Heart right ventricle (tissue), 16 donors: ENCODE measurements around the gene NTHL1. TPM values are rescaled to one million over a fixed set of nuclear protein-coding genes. Genes with fewer than 3 reads are reported as not detected.
"Not testable (repeated sequence)": the region's sequence is repeated elsewhere in the genome, so short reads cannot be mapped to it uniquely, and the experiment has no call there.

ENCODE experiments used
- ATAC-seq, 8 donors: fragments of 200-7000 bp; cut with Tn5 transposase; one replicate each; pipeline ENCODE4 v1.9.1; 2020; ENCODE audit warnings: mild to moderate bottlenecking in 8 of 8, moderate library complexity in 8 of 8, moderate number of reproducible peaks in 1 of 8
- DNase-seq, 2 donors: peaks; one replicate each; pipeline ENCODE4 v3.0.0-alpha.2; 2020
- H3K27ac ChIP-seq, 10 donors: fragments of 200-600 bp; sonication (generic) in 2 of 10; one replicate each; pipeline versions ENCODE4 v1.5.0 to v1.8.0; 2020 to 2022; ENCODE audit warnings: mild to moderate bottlenecking in 3 of 10
- H3K27me3 ChIP-seq, 7 donors: fragments of 200-600 bp; one replicate each; pipeline ENCODE4 v1.8.0; 2021 to 2022; ENCODE audit warnings: mild to moderate bottlenecking in 2 of 7
- H3K36me3 ChIP-seq, 9 donors: fragments of 200-600 bp; sonication (generic) in 1 of 9; one replicate each; pipeline versions ENCODE4 v1.5.0 to v1.8.0; 2020 to 2022; ENCODE audit warnings: mild to moderate bottlenecking in 2 of 9
- H3K4me1 ChIP-seq, 9 donors: fragments of 200-600 bp; sonication (generic) in 1 of 9; one replicate each; pipeline versions ENCODE4 v1.5.0 to v1.8.0; 2020 to 2022; ENCODE audit warnings: mild to moderate bottlenecking in 4 of 9
- H3K4me3 ChIP-seq, 10 donors: fragments of 200-600 bp; sonication (generic) in 2 of 10; one replicate each; pipeline versions ENCODE4 v1.5.0 to v1.8.0; 2020 to 2022; ENCODE audit warnings: mild to moderate bottlenecking in 7 of 10, moderate library complexity in 2 of 10
- H3K9me3 ChIP-seq, 11 donors: fragments of 200-600 bp in 10 of 11; sonication (generic) in 2 of 11; one replicate each; pipeline versions ENCODE4 v1.5.0 to v1.8.0; 2013 to 2022; ENCODE audit warnings: mild to moderate bottlenecking in 2 of 11, control low read depth in 1 of 11, moderate library complexity in 1 of 11
- CTCF ChIP-seq, 9 donors: fragments of 200-600 bp; sonication (generic) in 2 of 9; IDR thresholded peaks; one replicate each; pipeline versions ENCODE4 v1.5.0 to v1.8.0; 2021 to 2022; ENCODE audit warnings: antibody characterized with exemption in 9 of 9, mild to moderate bottlenecking in 5 of 9, moderate library complexity in 1 of 9
- WGBS, 2 donors: extraction: QIAGEN DNeasy Blood & Tissue Kit; methylation state at CpG; one replicate each; pipeline ENCODE4 v1.1.7; 2013; ENCODE audit warnings: inconsistent platforms in 1 of 2; 5-methylcytosine and 5-hydroxymethylcytosine counted together
- intact Hi-C, 10 donors: fragments of 100-400 bp; cut with DNase I; formaldehyde crosslinking; loops; one replicate each; pipeline versions ENCODE4 v1.11.1 to v1.14.2; 2022
- polyA plus RNA-seq, 2 donors: library from polyadenylated mRNA; stranded (reverse); fragments of 200-250 nt; gene quantifications; one replicate each; pipeline ENCODE4 v1.2.3, GENCODE V29; 2013
- total RNA-seq, 10 donors: library from RNA; stranded (reverse); fragmentation: NEBNext Ultra II Directional in 3 of 10; extraction: Animal tissue kit (Norgen Biotek cat#: 25700) in 3 of 10; gene quantifications; one replicate each; pipeline versions ENCODE4 v1.2.1 to v1.2.4, GENCODE V29; 2021 to 2023
- donor health status: Arrhythmogenic right ventricular cardiomyopathy.
- donor health status: ischemic (EF 13 %, LVEDD 7.1; RV severe dilation, severe dysfunction).
- donor health status: healthy with polysubstance abuse.
- donor health status: DM: no; HTN: yes; CAD: no.
- donor health status: DM: no; HTN: no; CAD: no.
- donor health status: ischemic (EF 25% LVEDD 6.9; RV normal size, moderate dysfunction).
- donor health status: ischemic (EF 25% LVEDD 5.7; RV mildly dilated, moderate dysfunction).
- donor health status: healthy.
- donor health status: DM: yes; HTN: yes; CAD: no.
- donor health status: Ischemic cardiomyopathy.
- donor health status: ischemic (EF 35%, LVEDD 5.7; RV mildly dilated, moderate dysfunction).
- donor health status: nonischemic (EF 11% LVEDD 7.7; RV severe dilation, severe dysfunction).
- donor health status: DM: yes; HTN: yes; CAD: no.
- donor health status: PGD.
- donor health status: ischemic (EF 29% LVEDD 5.4; RV normal size, mild dysfunction).
- donor health status: nonischemic (EF 23%, LVEDD 6.1; RV moderate dilation, normal function).

NTHL1 gene
- total and polyA plus RNA-seq, 12 donors: 9.8 to 51.9 (median 13.9) TPM

GRCh38 chr16:2035431-2036199 lies 12.0 kb downstream of the NTHL1 start:
- intact Hi-C loops: loop anchor here in 1 of 10 donors (10.0 kb wide), 1 partner anchor 491 kb away; no protein-coding TSS in a partner anchor
- H3K4me1 ChIP-seq: peaks cover 46 to 95% (median 86%) of the 10 kb centered on the region in 9 donors
- TF ChIP-seq CTCF (IDR thresholded peaks at IDR 0.05): no peak
- H3K9me3 ChIP-seq: no peaks in the 10 kb centered on the region
- 45 to 53% methylated on average over 32 to 34 of the region's 34 CpGs for WGBS, 2 donors
- no peaks in the 10 kb centered on the region for H3K27me3 ChIP-seq
- peak overlapping the region; percentile 83 to 96 (median 93) for H3K27ac ChIP-seq
- H3K36me3 ChIP-seq: peaks cover 0 to 59% (median 15%) of the 10 kb centered on the region in 9 donors
- DNase-seq (peak in 1 of 2 donors; percentile 74), ATAC-seq (peak in 2 of 8 donors; percentile 1)
- peak overlapping the region; percentile 43 to 78 (median 61) for H3K4me3 ChIP-seq

- Histone ChIP-seq H3K27ac (peak overlapping the region; percentile 83 to 96 (median 93)), H3K4me3 (peak overlapping the region; percentile 43 to 78 (median 61)), H3K27me3 (no peaks in the 10 kb centered on the region), H3K9me3 (no peaks in the 10 kb centered on the region), H3K36me3 (peaks cover 0 to 66% (median 15%) of the 10 kb centered on the region in 9 donors), H3K4me1 (peaks cover 41 to 95% (median 81%) of the 10 kb centered on the region in 9 donors)
- intact Hi-C loops: loop anchor here in 1 of 10 donors (10.0 kb wide), 1 partner anchor 490 kb away; no protein-coding TSS in a partner anchor
- TF ChIP-seq CTCF (IDR thresholded peaks at IDR 0.05): no peak
- WGBS, 2 donors: 52 to 59% methylated on average over 15 to 16 of the region's 17 CpGs
- DNase-seq (peak in 1 of 2 donors; percentile 53), ATAC-seq (no peak)
Observed at GRCh38 chr16:2034696-2035430, 12.8 kb downstream of the NTHL1 start.

- 39 to 46% methylated on average over 14 to 16 of the region's 32 CpGs for WGBS, 2 donors
- ATAC-seq, H3K9me3 ChIP-seq, H3K27me3 ChIP-seq: not testable (repeated sequence)
- Histone ChIP-seq H3K4me1 (peaks cover 36 to 94% (median 80%) of the 10 kb centered on the region in 9 donors), H3K27ac (peak overlapping the region; percentile 88 to 98 (median 96)), H3K36me3 (peaks cover 0 to 72% (median 13%) of the 10 kb centered on the region in 9 donors), H3K4me3 (peak overlapping the region; percentile 52 to 94 (median 81))
- intact Hi-C loops: loop anchor here in 1 of 10 donors (10.0 kb wide), 1 partner anchor 489 kb away; no protein-coding TSS in a partner anchor
- DNase-seq: peak in 1 of 2 donors; percentile 33
Observed at GRCh38 chr16:2033909-2034695, 13.5 kb downstream of the NTHL1 start.

GRCh38 chr16:2033057-2033908 lies 14.4 kb downstream of the NTHL1 start:
- peak; percentile 23 to 73 (median 56) for ATAC-seq
- Histone ChIP-seq H3K9me3 (no peaks in the 10 kb centered on the region), H3K4me3 (peak overlapping the region; percentile 52 to 94 (median 81)), H3K27me3 (peaks cover 0 to 6% (median 0%) of the 10 kb centered on the region in 7 donors), H3K27ac (peak overlapping the region; percentile 88 to 98 (median 95)), H3K36me3 (peaks cover 0 to 66% (median 9%) of the 10 kb centered on the region in 9 donors), H3K4me1 (peaks cover 31 to 94% (median 80%) of the 10 kb centered on the region in 9 donors)
- intact Hi-C loops: loop anchor here in 1 of 10 donors (10.0 kb wide), 1 partner anchor 488 kb away; no protein-coding TSS in a partner anchor
- TF ChIP-seq CTCF (IDR thresholded peaks at IDR 0.05): no peak
- WGBS, 2 donors: 25 to 34% methylated on average over 37 of the region's 37 CpGs
- peak; percentile 79 to 81 for DNase-seq
